Type B pancreatic cell (in vitro differentiated cells): Measurements from ENCODE around the gene KDR. TPM values are rescaled to one million over a fixed set of nuclear protein-coding genes. Genes with fewer than 3 reads are reported as not detected.

Source experiments
- DNase-seq: peaks from one replicate; pipeline ENCODE4 v3.0.0; 2021; ENCODE audit warnings: mixed read lengths; ENCODE audit not compliant: unreplicated experiment; ENCODE audit errors: extremely low spot score
- H3K27ac Mint-ChIP-seq: 2 replicates; pipeline ENCODE4 v1.8.0; 2021; ENCODE audit warnings: mild to moderate bottlenecking, mixed read lengths
- H3K27me3 Mint-ChIP-seq: 2 replicates; pipeline ENCODE4 v1.8.0; 2021; ENCODE audit warnings: mixed read lengths
- H3K36me3 Mint-ChIP-seq: 2 replicates; pipeline ENCODE4 v1.8.0; 2021; ENCODE audit warnings: mixed read lengths
- H3K4me1 Mint-ChIP-seq: one replicate; pipeline ENCODE4 v1.8.0; 2021; ENCODE audit warnings: mixed read lengths; ENCODE audit not compliant: unreplicated experiment
- H3K4me3 Mint-ChIP-seq: 2 replicates; pipeline ENCODE4 v1.8.0; 2021; ENCODE audit warnings: mild to moderate bottlenecking, mixed read lengths
- H3K9me3 Mint-ChIP-seq: 2 replicates; pipeline ENCODE4 v1.8.0; 2021; ENCODE audit warnings: mixed read lengths
- CTCF ChIP-seq: fragments of 200-600 bp; sonication (generic); conservative IDR thresholded peaks from 2 replicates; pipeline ENCODE4 v1.5.0; 2021; ENCODE audit warnings: antibody characterized with exemption, mild to moderate bottlenecking
- total RNA-seq: library from RNA; stranded (reverse); gene quantifications from 2 replicates; pipeline ENCODE4 v1.2.1, GENCODE V29; 2021; ENCODE audit warnings: low replicate concordance

The KDR gene
- total RNA-seq, 1 donor from 2014 or later, result 5.7 TPM

GRCh38 chr4:55031158-55031557, 94.2 kb downstream of the KDR start:
- peaks cover 15% of the 10 kb centered on the region for H3K4me1 Mint-ChIP-seq
- no peaks in the 10 kb centered on the region for H3K9me3 Mint-ChIP-seq
- no peak overlapping the region for H3K27ac Mint-ChIP-seq
- DNase-seq, result no peak
- peaks cover 14% of the 10 kb centered on the region for H3K27me3 Mint-ChIP-seq
- TF ChIP-seq CTCF, result no peak
- no peaks in the 10 kb centered on the region for H3K36me3 Mint-ChIP-seq
- no peak overlapping the region for H3K4me3 Mint-ChIP-seq

DNA sequence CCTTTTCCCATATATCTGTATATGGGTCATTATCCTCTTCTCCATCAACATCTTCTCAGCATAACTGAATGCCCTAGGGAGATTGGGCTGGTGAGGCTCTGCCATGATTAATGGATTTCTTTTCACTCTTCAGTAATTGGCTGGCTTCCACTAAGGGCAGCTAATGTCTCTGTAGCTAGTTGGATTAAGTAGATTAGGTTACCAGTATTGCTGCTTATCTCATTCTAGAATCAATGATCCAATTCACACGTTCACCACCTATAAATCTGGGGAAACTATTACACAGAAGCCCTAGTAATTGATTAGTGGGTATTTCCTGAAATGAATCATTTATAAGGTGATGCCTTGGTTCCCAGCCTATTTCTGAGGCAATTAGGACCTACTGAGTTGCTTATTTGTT, 94.8 kb downstream of the KDR start:
- H3K4me1 Mint-ChIP-seq, result peaks cover 15% of the 10 kb centered on the region
- no peaks in the 10 kb centered on the region for H3K9me3 Mint-ChIP-seq
- no peak for TF ChIP-seq CTCF
- DNase-seq, result no peak
- no peak overlapping the region for H3K27ac Mint-ChIP-seq
- H3K36me3 Mint-ChIP-seq, result no peaks in the 10 kb centered on the region
- H3K4me3 Mint-ChIP-seq, result no peak overlapping the region
- peaks cover 14% of the 10 kb centered on the region for H3K27me3 Mint-ChIP-seq

DNA sequence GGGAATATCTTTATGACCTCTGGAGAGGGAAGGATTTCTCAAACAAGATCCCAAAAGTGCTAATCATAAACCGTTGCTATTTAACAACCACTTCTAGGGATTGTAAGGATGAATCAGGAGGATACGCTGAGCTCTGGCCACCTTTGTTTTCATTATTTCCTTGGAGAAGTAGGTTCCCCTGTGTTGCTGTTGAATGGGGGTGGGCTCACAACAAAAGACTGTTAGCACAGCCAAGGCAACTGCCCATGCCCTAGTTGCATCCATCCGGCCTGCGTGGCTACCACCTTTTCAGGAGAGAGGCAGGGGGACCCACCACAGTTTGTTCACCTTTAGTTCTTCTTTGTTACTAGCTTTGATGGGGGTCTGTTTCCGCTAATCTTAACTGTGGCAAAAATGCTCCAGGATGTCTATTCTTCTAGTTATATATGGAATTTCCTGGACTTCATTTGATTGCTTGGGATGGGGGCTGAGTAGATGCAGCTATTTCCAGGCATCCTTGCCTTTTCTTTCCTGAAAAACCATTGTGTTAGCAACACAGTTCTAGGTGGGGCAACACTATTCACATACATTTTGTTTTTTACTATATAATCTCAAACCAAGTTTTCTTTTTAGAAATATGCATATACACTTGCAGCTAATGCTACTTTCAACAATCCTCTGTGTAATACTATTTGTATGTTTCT, 95.4 kb downstream of the KDR start:
- DNase-seq, result no peak
- Mint-ChIP-seq H3K27ac (no peak overlapping the region), H3K4me3 (no peak overlapping the region), H3K36me3 (no peaks in the 10 kb centered on the region), H3K27me3 (peaks cover 12% of the 10 kb centered on the region), H3K4me1 (peaks cover 15% of the 10 kb centered on the region), H3K9me3 (no peaks in the 10 kb centered on the region)
- TF ChIP-seq CTCF, result no peak

- no peaks in the 10 kb centered on the region for H3K9me3 Mint-ChIP-seq
- no peaks in the 10 kb centered on the region for H3K36me3 Mint-ChIP-seq
- DNase-seq, result no peak
- H3K4me1 Mint-ChIP-seq, result peaks cover 15% of the 10 kb centered on the region
- no peak for TF ChIP-seq CTCF
- no peak overlapping the region for H3K27ac Mint-ChIP-seq
- H3K4me3 Mint-ChIP-seq, result no peak overlapping the region
- H3K27me3 Mint-ChIP-seq, result peaks cover 8% of the 10 kb centered on the region
These were observed 96.1 kb downstream of the KDR start for GRCh38 chr4:55029321-55029720.

Other genes starting within 250 kb of the KDR start
- 19.8 and 25.7 TPM in 2 replicates for gene SRD5A3, start 220.6 kb upstream of the KDR start, total RNA-seq